Liver (tissue), 9 donors: Measurements from ENCODE around the gene PLCG2. TPM values are rescaled to one million over a fixed set of nuclear protein-coding genes. Genes with fewer than 3 reads are reported as not detected.

Source experiments
- DNase-seq: peaks from one replicate; pipeline ENCODE4 v3.0.0-alpha.2; 2017; ENCODE audit warnings: low spot score
- H3K27ac ChIP-seq, 2 donors: one replicate each; pipeline ENCODE4 v1.7.0; 2013; ENCODE audit warnings: inconsistent platforms in 2 of 2, low read length in 2 of 2, control low read depth in 1 of 2, low read depth in 1 of 2, mild to moderate bottlenecking in 1 of 2
- H3K27me3 ChIP-seq, 4 donors: one replicate each; pipeline versions ENCODE4 v1.6.1 to v1.7.0; 2013; ENCODE audit warnings: low read length in 3 of 4, inconsistent platforms in 1 of 4, mild to moderate bottlenecking in 1 of 4, moderate library complexity in 1 of 4; ENCODE audit not compliant: control insufficient read depth in 4 of 4, insufficient read depth in 4 of 4
- H3K36me3 ChIP-seq, 4 donors: one replicate each; pipeline versions ENCODE4 v1.6.1 to v1.7.0; 2013; ENCODE audit warnings: low read length in 3 of 4, mild to moderate bottlenecking in 3 of 4, low read depth in 1 of 4, moderate library complexity in 1 of 4; ENCODE audit not compliant: control insufficient read depth in 4 of 4, insufficient read depth in 3 of 4
- H3K4me1 ChIP-seq, 4 donors: one replicate each; pipeline versions ENCODE4 v1.6.1 to v1.7.0; 2013; ENCODE audit warnings: low read length in 3 of 4, mild to moderate bottlenecking in 3 of 4, moderate library complexity in 1 of 4; ENCODE audit not compliant: control insufficient read depth in 4 of 4, insufficient read depth in 4 of 4
- H3K4me3 ChIP-seq, 3 donors: one replicate each; pipeline versions ENCODE4 v1.6.1 to v1.7.0; 2013; ENCODE audit warnings: low read length in 3 of 3, control low read depth in 1 of 3, low read depth in 1 of 3, mild to moderate bottlenecking in 1 of 3
- H3K9ac ChIP-seq, 2 donors: one replicate each; pipeline ENCODE4 v1.7.0; 2013; ENCODE audit warnings: low read length in 2 of 2, mild to moderate bottlenecking in 2 of 2, moderate library complexity in 2 of 2, control low read depth in 1 of 2, low read depth in 1 of 2
- H3K9me3 ChIP-seq, 4 donors: one replicate each; pipeline versions ENCODE4 v1.6.1 to v1.7.0; 2013; ENCODE audit warnings: low read length in 3 of 4; ENCODE audit not compliant: control insufficient read depth in 4 of 4
- EGR1 ChIP-seq, 2 donors: IDR thresholded peaks; 2 replicates each; pipeline ENCODE4 v1.6.1; 2016 to 2018; ENCODE audit warnings: antibody characterized with exemption in 2 of 2, low read depth in 2 of 2
- JUND ChIP-seq, 2 donors: IDR thresholded peaks; 2 replicates each; pipeline ENCODE4 v1.6.1; 2016; ENCODE audit warnings: antibody characterized with exemption in 2 of 2
- NR2F2 ChIP-seq: IDR thresholded peaks from 2 replicates; pipeline ENCODE4 v1.6.1; 2016; ENCODE audit warnings: antibody characterized with exemption
- REST ChIP-seq: IDR thresholded peaks from 2 replicates; pipeline ENCODE4 v1.6.1; 2016; ENCODE audit warnings: antibody characterized with exemption, mild to moderate bottlenecking
- SP1 ChIP-seq: IDR thresholded peaks from 2 replicates; pipeline ENCODE4 v1.6.1; 2018; ENCODE audit warnings: antibody characterized with exemption, mild to moderate bottlenecking
- TAF1 ChIP-seq: conservative IDR thresholded peaks from 2 replicates; pipeline ENCODE4 v1.6.1; 2016; ENCODE audit warnings: antibody characterized with exemption, mild to moderate bottlenecking
- WGBS: extraction: QIAGEN DNeasy Blood & Tissue Kit; methylation state at CpG from one replicate; pipeline ENCODE4 v1.1.7; 2013; 5-methylcytosine and 5-hydroxymethylcytosine counted together
- polyA plus RNA-seq, 2 donors: library from polyadenylated mRNA; stranded (reverse) in 1 of 2; unstranded in 1 of 2; fragments of 200-250 nt in 1 of 2; fragments of >200 nt in 1 of 2; fragmentation: Nextera tagmentation in 1 of 2; extraction: Ambion mirVana in 1 of 2; gene quantifications; one replicate each; pipeline versions ENCODE4 v1.2.1 to v1.2.3, GENCODE V29; 2013 to 2015
- total RNA-seq, 2 donors: library from RNA; depleted of rRNA; stranded (reverse); fragments of >200 nt; gene quantifications; one replicate each; pipeline ENCODE4 v1.2.3, GENCODE V29; 2014
- donor health status: healthy.
- donor health status: healthy.
- donor health status: healthy.
- donor health status: healthy.
- donor health status: healthy.

PLCG2 gene
- total and polyA plus RNA-seq, 4 donors = 7.1 to 21.6 (median 15.8) TPM

GRCh38 chr16:81861915-81862314 lies 82.8 kb downstream of the PLCG2 start:
- H3K36me3 ChIP-seq = peaks cover 0 to 3% (median under 1%) of the 10 kb centered on the region in 4 donors
- DNase-seq = no peak
- TF ChIP-seq EGR1 (IDR thresholded peaks at IDR 0.05; ENCODE audit: low read depth in 2 of 2) (no peak), SP1 (no peak), TAF1 (no peak), NR2F2 (no peak)
- no peaks in the 10 kb centered on the region for H3K9me3 ChIP-seq
- H3K4me3 ChIP-seq = no peak overlapping the region
- H3K9ac ChIP-seq = no peak overlapping the region
- WGBS = 76% methylated on average over 7 of the region's 7 CpGs
- H3K27me3 ChIP-seq = no peaks in the 10 kb centered on the region
- peaks cover 0 to 11% (median 0%) of the 10 kb centered on the region in 4 donors for H3K4me1 ChIP-seq
- no peak overlapping the region for H3K27ac ChIP-seq

GRCh38 chr16:81863630-81864352 lies 84.7 kb downstream of the PLCG2 start:
- H3K27me3 ChIP-seq = no peaks in the 10 kb centered on the region
- DNase-seq = no peak
- peaks cover 0 to 13% (median 0%) of the 10 kb centered on the region in 4 donors for H3K4me1 ChIP-seq
- H3K9ac ChIP-seq = no peak overlapping the region
- no peak for TF ChIP-seq EGR1 (IDR thresholded peaks at IDR 0.05; ENCODE audit: low read depth in 2 of 2)
- no peak overlapping the region for H3K27ac ChIP-seq
- no peak overlapping the region for H3K4me3 ChIP-seq
- peaks cover 0 to 3% (median 0%) of the 10 kb centered on the region in 4 donors for H3K36me3 ChIP-seq
- WGBS = 87% methylated on average over 8 of the region's 8 CpGs
- H3K9me3 ChIP-seq = no peaks in the 10 kb centered on the region

GRCh38 chr16:81864646-81865382 lies 85.7 kb downstream of the PLCG2 start:
- Histone ChIP-seq H3K9me3 (no peaks in the 10 kb centered on the region), H3K27me3 (no peaks in the 10 kb centered on the region), H3K27ac (no peak overlapping the region), H3K36me3 (peaks cover 0 to 3% (median 0%) of the 10 kb centered on the region in 4 donors), H3K9ac (no peak overlapping the region), H3K4me3 (no peak overlapping the region), H3K4me1 (peaks cover 0 to 13% (median 0%) of the 10 kb centered on the region in 4 donors)
- DNase-seq = no peak
- WGBS = 82% methylated on average over 14 of the region's 14 CpGs
- no peak for TF ChIP-seq JUND (IDR thresholded peaks at IDR 0.05)
- TF ChIP-seq SP1 = no peak

- H3K36me3 ChIP-seq = peaks cover 0 to under 1% (median 0%) of the 10 kb centered on the region in 4 donors
- H3K4me3 ChIP-seq = no peak overlapping the region
- no peak for DNase-seq
- H3K4me1 ChIP-seq = peaks cover 0 to 5% (median 0%) of the 10 kb centered on the region in 4 donors
- WGBS = 69% methylated on average over 10 of the region's 10 CpGs
- no peak overlapping the region for H3K9ac ChIP-seq
- H3K27ac ChIP-seq = peak overlapping the region; percentile 55 to 58
- no peaks in the 10 kb centered on the region for H3K9me3 ChIP-seq
- TF ChIP-seq REST (no peak), SP1 (peak; percentile 26)
- H3K27me3 ChIP-seq = no peaks in the 10 kb centered on the region
These were observed 87.8 kb downstream of the PLCG2 start for GRCh38 chr16:81866820-81867440.
